ENCODE data around the gene MVP. TPM values are rescaled to one million over a fixed set of nuclear protein-coding genes. Genes with fewer than 3 reads are reported as not detected.

The MVP gene
- total RNA-seq, 2 donors from 2014 or later: 467 to 578 TPM

- no peak for DNase-seq
- intact Hi-C loops (cut with DNase I, micrococcal nuclease): loop anchor here in 1 of 2 donors (2.0 kb wide), 1 partner anchor 29 kb away; no protein-coding TSS in a partner anchor
- no peak for ATAC-seq
These were observed 26.0 kb upstream of the MVP start for GRCh38 chr16:29794231-29794710.

GRCh38 chr16:29802416-29802935, 17.8 kb upstream of the MVP start:
- DNase-seq: no peak
- ATAC-seq: no peak
- intact Hi-C loops (cut with DNase I, micrococcal nuclease): no loop called here

GRCh38 chr16:29804020-29804419, 16.2 kb upstream of the MVP start:
- ATAC-seq (no peak), DNase-seq (no peak)
- intact Hi-C loops (cut with DNase I, micrococcal nuclease): no loop called here

- DNase-seq (peak; percentile 45 to 53), ATAC-seq (peak; percentile 0)
- intact Hi-C loops (cut with DNase I, micrococcal nuclease): no loop called here
These were observed 15.6 kb upstream of the MVP start for GRCh38 chr16:29804455-29805231.

- ATAC-seq: peak; percentile 70
- intact Hi-C loops (cut with DNase I, micrococcal nuclease): no loop called here
- peak; percentile 97 to 98 for DNase-seq
These were observed 14.8 kb upstream of the MVP start for GRCh38 chr16:29805232-29806098.

GRCh38 chr16:29806099-29806579, 14.1 kb upstream of the MVP start, which contains the start of gene MAZ:
Gene MAZ (plus strand): TSS chr16:29806529. CDS start chr16:29806702, 173 bp downstream.
- DNase-seq (peak; percentile 80 to 94), ATAC-seq (peak; percentile 6)
- intact Hi-C loops (cut with DNase I, micrococcal nuclease): no loop called here

GRCh38 chr16:29806641-29807425, 13.4 kb upstream of the MVP start:
- ATAC-seq: no peak
- intact Hi-C loops (cut with DNase I, micrococcal nuclease): no loop called here
- peak; percentile 64 to 71 for DNase-seq

GRCh38 chr16:29807426-29808218, 12.6 kb upstream of the MVP start:
- intact Hi-C loops (cut with DNase I, micrococcal nuclease): no loop called here
- ATAC-seq (peak; percentile 53), DNase-seq (peak; percentile 91 to 95)

GRCh38 chr16:29808219-29808900, 11.9 kb upstream of the MVP start:
- ATAC-seq (no peak), DNase-seq (peak; percentile 42 to 56)
- intact Hi-C loops (cut with DNase I, micrococcal nuclease): no loop called here

- ATAC-seq (no peak), DNase-seq (peak; percentile 32 to 38)
- intact Hi-C loops (cut with DNase I, micrococcal nuclease): no loop called here
These were observed 11.1 kb upstream of the MVP start for GRCh38 chr16:29809031-29809747.

GRCh38 chr16:29809850-29810698, 10.2 kb upstream of the MVP start:
- ATAC-seq: no peak
- DNase-seq: peak; percentile 24 to 35
- intact Hi-C loops (cut with DNase I, micrococcal nuclease): no loop called here

GRCh38 chr16:29810699-29811169, 9.5 kb upstream of the MVP start:
- DNase-seq (no peak), ATAC-seq (no peak)
- intact Hi-C loops (cut with DNase I, micrococcal nuclease): no loop called here

- peak; percentile 55 for ATAC-seq
- intact Hi-C loops (cut with DNase I, micrococcal nuclease): no loop called here
- peak; percentile 95 to 98 for DNase-seq
These were observed 8.9 kb upstream of the MVP start for GRCh38 chr16:29811170-29811895.

GRCh38 chr16:29811896-29812665, 8.2 kb upstream of the MVP start, which contains the start of gene PRRT2:
Gene PRRT2 (plus strand): TSS chr16:29812193. CDS start chr16:29813055, 862 bp downstream.
- intact Hi-C loops (cut with DNase I, micrococcal nuclease): no loop called here
- DNase-seq (peak; percentile 63 to 69), ATAC-seq (no peak)
